ENCODE data around the gene SENP5. TPM values are rescaled to one million over a fixed set of nuclear protein-coding genes. Genes with fewer than 3 reads are reported as not detected.

Gene SENP5
- total RNA-seq, 1 experiment from 2014 or later = 27.6 TPM

DNA sequence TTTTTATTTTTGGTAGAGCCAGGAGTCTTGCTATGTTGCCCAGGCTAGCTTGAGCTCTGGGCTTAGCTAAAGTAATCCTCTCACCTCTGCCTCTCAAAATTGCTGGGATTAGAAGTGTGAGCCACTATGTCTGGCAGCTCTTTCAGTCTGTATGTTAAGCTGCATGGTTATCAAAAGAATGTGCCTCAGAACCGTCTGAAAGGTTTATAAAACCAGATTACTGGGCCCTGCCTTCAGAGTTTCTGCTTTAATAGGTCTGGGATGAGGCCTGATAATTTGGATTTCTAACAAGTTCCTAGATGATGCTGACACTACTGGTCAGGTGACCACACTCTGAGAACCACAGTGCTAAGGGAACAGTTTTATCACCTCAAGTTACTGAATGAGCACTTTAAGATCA lies 34.6 kb downstream of the SENP5 start (continued):
- TF ChIP-seq EZH2phosphoT487 (IDR thresholded peaks at IDR 0.05; ENCODE audit: borderline replicate concordance) (no peak), ZNF274 (IDR thresholded peaks at IDR 0.05; ENCODE audit: low read depth, low read length) (no peak), CBX3 (IDR thresholded peaks at IDR 0.05; ENCODE audit: low read depth) (no peak), ELF1 (IDR thresholded peaks at IDR 0.05; ENCODE audit: borderline replicate concordance, low read depth) (no peak), SP1 (IDR thresholded peaks at IDR 0.05; ENCODE audit: low read depth) (no peak), ZFX (IDR thresholded peaks at IDR 0.05) (no peak)

DNA sequence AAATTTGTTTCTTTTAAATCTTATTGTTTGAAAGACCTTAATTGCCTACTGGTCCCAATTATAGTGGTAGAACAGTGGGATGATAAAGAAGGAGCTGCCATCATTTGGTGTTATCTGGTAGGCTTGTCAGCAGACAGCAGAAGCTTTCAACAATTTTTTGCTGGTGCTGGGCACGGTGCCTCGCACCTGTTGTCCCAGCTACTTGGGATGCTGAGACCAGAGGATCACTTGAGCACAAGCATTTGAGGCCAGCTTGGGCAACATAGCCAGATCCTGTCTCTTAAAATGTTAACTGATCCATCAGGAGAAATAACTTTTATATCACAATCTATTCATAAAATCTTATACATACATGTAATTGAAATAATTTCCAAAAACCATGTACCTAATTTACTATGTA lies 36.0 kb downstream of the SENP5 start:
- ATAC-seq (no peak), DNase-seq (ENCODE audit: low read depth, low spot score) (no peak)
- Histone ChIP-seq H3K4me2 (ENCODE audit: low read length) (no peak overlapping the region), H3K4me1 (ENCODE audit: control insufficient read depth in 1 of 2, insufficient read depth in 2 of 2, low read length in 2 of 2) (no peaks in the 10 kb centered on the region), H4K20me1 (ENCODE audit: insufficient read depth) (no peaks in the 10 kb centered on the region), H3K79me2 (ENCODE audit: insufficient read depth, low read length) (no peaks in the 10 kb centered on the region), H3K27ac (ENCODE audit: low read depth, low read length) (no peak overlapping the region), H3K36me3 (ENCODE audit: control insufficient read depth in 1 of 2, insufficient read depth in 2 of 2, low read length in 2 of 2) (peaks cover 30 to 37% of the 10 kb centered on the region in 2 experiments), H3K9me2 (ENCODE audit: insufficient read depth) (no peaks in the 10 kb centered on the region), H3K9ac (ENCODE audit: low read length) (no peak overlapping the region), H3K27me3 (ENCODE audit: insufficient read depth, low read length) (no peaks in the 10 kb centered on the region), H2AFZ (ENCODE audit: low read depth, low read length, poor library complexity, severe bottlenecking) (no peak overlapping the region), H3K9me3 (ENCODE audit: control insufficient read depth in 1 of 2, insufficient read depth in 1 of 2, low read depth in 1 of 2, low read length in 2 of 2) (no peaks in the 10 kb centered on the region), H3K4me3 (replicated peaks in 1 of 2; ENCODE audit: low read depth in 1 of 2, low read length in 2 of 2) (no peak overlapping the region)
- POLR2A ChIA-PET = no interaction called here
- TSS peak; percentile 22 for BruUV-seq (replicated peaks)
- RAD21 ChIA-PET (ENCODE audit: low non-redundant PET in 1 of 2, low total read pairs in 2 of 2, uncharacterized antibody in 2 of 2, unreplicated experiment in 2 of 2) = no interaction called here
- CTCF ChIA-PET = no interaction called here
- intact Hi-C loops (cut with micrococcal nuclease) = no loop called here
- TF ChIP-seq CEBPB (IDR thresholded peaks at IDR 0.05; ENCODE audit: low read depth) (no peak), EGR1 (IDR thresholded peaks at IDR 0.05; ENCODE audit: low read depth) (no peak), POLR2A (IDR thresholded peaks at IDR 0.05; ENCODE audit: borderline replicate concordance, extremely low read depth, insufficient read depth, insufficient read length) (no peak), CBX3 (IDR thresholded peaks at IDR 0.05; ENCODE audit: low read depth) (no peak), SRF (IDR thresholded peaks at IDR 0.05; ENCODE audit: low read depth) (no peak), POLR2AphosphoS5 (IDR thresholded peaks at IDR 0.05; ENCODE audit: low read depth, low read length) (no peak), ZNF274 (IDR thresholded peaks at IDR 0.05; ENCODE audit: low read depth, low read length) (no peak), EZH2 (IDR thresholded peaks at IDR 0.05) (no peak), RAD21 (IDR thresholded peaks at IDR 0.05; ENCODE audit: low read depth) (no peak), FOSL1 (IDR thresholded peaks at IDR 0.05; ENCODE audit: low read depth) (no peak)
- TF ChIP-seq, protein P1, sequence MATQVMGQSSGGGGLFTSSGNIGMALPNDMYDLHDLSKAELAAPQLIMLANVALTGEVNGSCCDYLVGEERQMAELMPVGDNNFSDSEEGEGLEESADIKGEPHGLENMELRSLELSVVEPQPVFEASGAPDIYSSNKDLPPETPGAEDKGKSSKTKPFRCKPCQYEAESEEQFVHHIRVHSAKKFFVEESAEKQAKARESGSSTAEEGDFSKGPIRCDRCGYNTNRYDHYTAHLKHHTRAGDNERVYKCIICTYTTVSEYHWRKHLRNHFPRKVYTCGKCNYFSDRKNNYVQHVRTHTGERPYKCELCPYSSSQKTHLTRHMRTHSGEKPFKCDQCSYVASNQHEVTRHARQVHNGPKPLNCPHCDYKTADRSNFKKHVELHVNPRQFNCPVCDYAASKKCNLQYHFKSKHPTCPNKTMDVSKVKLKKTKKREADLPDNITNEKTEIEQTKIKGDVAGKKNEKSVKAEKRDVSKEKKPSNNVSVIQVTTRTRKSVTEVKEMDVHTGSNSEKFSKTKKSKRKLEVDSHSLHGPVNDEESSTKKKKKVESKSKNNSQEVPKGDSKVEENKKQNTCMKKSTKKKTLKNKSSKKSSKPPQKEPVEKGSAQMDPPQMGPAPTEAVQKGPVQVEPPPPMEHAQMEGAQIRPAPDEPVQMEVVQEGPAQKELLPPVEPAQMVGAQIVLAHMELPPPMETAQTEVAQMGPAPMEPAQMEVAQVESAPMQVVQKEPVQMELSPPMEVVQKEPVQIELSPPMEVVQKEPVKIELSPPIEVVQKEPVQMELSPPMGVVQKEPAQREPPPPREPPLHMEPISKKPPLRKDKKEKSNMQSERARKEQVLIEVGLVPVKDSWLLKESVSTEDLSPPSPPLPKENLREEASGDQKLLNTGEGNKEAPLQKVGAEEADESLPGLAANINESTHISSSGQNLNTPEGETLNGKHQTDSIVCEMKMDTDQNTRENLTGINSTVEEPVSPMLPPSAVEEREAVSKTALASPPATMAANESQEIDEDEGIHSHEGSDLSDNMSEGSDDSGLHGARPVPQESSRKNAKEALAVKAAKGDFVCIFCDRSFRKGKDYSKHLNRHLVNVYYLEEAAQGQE (IDR thresholded peaks at IDR 0.05; ENCODE audit: low read depth) = no peak
- TF ChIP-seq, protein P2, sequence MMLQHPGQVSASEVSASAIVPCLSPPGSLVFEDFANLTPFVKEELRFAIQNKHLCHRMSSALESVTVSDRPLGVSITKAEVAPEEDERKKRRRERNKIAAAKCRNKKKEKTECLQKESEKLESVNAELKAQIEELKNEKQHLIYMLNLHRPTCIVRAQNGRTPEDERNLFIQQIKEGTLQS (IDR thresholded peaks at IDR 0.05) = no peak
- TF ChIP-seq, protein P3, sequence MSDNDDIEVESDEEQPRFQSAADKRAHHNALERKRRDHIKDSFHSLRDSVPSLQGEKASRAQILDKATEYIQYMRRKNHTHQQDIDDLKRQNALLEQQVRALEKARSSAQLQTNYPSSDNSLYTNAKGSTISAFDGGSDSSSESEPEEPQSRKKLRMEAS (IDR thresholded peaks at IDR 0.05) = no peak
- TF ChIP-seq, protein P4, sequence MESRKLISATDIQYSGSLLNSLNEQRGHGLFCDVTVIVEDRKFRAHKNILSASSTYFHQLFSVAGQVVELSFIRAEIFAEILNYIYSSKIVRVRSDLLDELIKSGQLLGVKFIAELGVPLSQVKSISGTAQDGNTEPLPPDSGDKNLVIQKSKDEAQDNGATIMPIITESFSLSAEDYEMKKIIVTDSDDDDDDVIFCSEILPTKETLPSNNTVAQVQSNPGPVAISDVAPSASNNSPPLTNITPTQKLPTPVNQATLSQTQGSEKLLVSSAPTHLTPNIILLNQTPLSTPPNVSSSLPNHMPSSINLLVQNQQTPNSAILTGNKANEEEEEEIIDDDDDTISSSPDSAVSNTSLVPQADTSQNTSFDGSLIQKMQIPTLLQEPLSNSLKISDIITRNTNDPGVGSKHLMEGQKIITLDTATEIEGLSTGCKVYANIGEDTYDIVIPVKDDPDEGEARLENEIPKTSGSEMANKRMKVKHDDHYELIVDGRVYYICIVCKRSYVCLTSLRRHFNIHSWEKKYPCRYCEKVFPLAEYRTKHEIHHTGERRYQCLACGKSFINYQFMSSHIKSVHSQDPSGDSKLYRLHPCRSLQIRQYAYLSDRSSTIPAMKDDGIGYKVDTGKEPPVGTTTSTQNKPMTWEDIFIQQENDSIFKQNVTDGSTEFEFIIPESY (IDR thresholded peaks at IDR 0.05; ENCODE audit: extremely low read depth, insufficient replicate concordance, low read length) = no peak

Data from HCT116 (cell line).